Measurements from ENCODE around the gene ORM2.

The ORM2 gene

DNA sequence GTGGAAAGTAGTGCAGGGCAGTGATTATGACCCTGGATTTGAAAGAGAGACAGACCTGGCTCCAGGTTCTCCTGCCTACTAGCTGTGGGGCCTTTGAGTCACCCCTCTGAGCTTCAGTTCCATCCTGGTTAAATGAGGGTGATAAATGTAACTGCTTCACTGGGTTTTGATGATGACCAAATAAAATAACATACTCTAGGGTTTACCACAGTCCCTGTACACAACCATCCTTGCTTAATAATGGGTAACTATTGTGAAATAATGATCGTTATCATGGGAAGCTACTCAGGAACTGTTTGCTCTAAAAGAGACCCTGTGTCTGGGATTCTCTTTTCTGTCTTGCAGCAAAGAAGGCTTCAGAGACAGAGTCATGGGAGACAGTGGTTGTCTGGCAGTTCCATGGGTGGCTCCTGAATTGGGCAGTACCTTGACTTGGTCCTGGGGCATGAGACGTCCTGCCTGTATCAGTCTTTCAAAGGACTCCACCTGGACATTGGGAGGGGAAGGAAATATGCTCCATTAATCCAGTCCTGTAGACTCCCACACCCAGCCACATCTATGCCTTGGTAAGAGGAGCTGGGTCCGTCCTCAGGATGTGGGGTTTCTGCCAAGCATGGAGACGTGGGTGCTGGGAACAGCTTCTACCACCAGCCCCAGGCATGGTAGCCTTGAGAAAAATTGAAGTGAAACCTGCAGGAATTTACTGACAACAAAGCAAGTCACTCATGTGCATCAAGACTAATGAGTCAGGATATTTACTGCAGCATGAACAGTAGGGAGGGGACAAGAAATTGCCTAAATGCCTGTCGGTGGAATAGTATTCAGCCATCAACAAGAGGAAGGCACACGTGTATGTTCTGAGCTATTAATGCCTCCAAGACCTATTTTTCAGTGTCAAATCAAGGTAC lies 34.7 kb downstream of the ORM2 start:
- H3K9me2 ChIP-seq (replicated peaks; ENCODE audit: control insufficient read depth, low read length), result no peaks in the 10 kb centered on the region
- H4K20me1 ChIP-seq (ENCODE audit: control insufficient read depth, insufficient read depth, low read depth, low read length), result no peaks in the 10 kb centered on the region
- peaks cover 64% of the 10 kb centered on the region for H3K4me1 ChIP-seq (ENCODE audit: control insufficient read depth, low read length)
- H3K79me2 ChIP-seq (ENCODE audit: control insufficient read depth, low read length), result peaks cover 69% of the 10 kb centered on the region
- no peaks in the 10 kb centered on the region for H3K9me3 ChIP-seq (ENCODE audit: control insufficient read depth, insufficient read depth, low read length)
- H3K27ac ChIP-seq (ENCODE audit: low read depth, low read length), result peak overlapping the region; percentile 99
- no peaks in the 10 kb centered on the region for H3K27me3 ChIP-seq (ENCODE audit: control insufficient read depth, low read length)
- peak overlapping the region; percentile 59 for H3K4me3 ChIP-seq (ENCODE audit: low read length)
- H3K36me3 ChIP-seq (ENCODE audit: control insufficient read depth, low read length), result peaks cover 90% of the 10 kb centered on the region
- H3F3A ChIP-seq (ENCODE audit: control insufficient read depth, insufficient read depth), result peaks cover 49% of the 10 kb centered on the region
- peak overlapping the region; percentile 91 for H3K4me2 ChIP-seq (ENCODE audit: low read length)
- TF ChIP-seq EZH2phosphoT487 (IDR thresholded peaks at IDR 0.05; ENCODE audit: borderline replicate concordance, low read length) (no peak), CTCF (IDR thresholded peaks at IDR 0.05; ENCODE audit: low read depth, low read length, poor library complexity, severe bottlenecking) (no peak)

- peak overlapping the region; percentile 99 for H3K27ac ChIP-seq (ENCODE audit: low read depth, low read length)
- no peak for TF ChIP-seq EZH2phosphoT487 (IDR thresholded peaks at IDR 0.05; ENCODE audit: borderline replicate concordance, low read length)
- no peak for TF ChIP-seq CTCF (IDR thresholded peaks at IDR 0.05; ENCODE audit: low read depth, low read length, poor library complexity, severe bottlenecking)
Measured at GRCh38 chr9:114365194-114365593, 35.5 kb downstream of the ORM2 start.

GRCh38 chr9:114366334-114367128 lies 36.9 kb downstream of the ORM2 start:
- H3F3A ChIP-seq (ENCODE audit: control insufficient read depth, insufficient read depth), result peaks cover 61% of the 10 kb centered on the region
- H3K9me3 ChIP-seq (ENCODE audit: control insufficient read depth, insufficient read depth, low read length), result no peaks in the 10 kb centered on the region
- no peaks in the 10 kb centered on the region for H4K20me1 ChIP-seq (ENCODE audit: control insufficient read depth, insufficient read depth, low read depth, low read length)
- H3K4me1 ChIP-seq (ENCODE audit: control insufficient read depth, low read length), result peaks cover 85% of the 10 kb centered on the region
- TF ChIP-seq EZH2phosphoT487 (IDR thresholded peaks at IDR 0.05; ENCODE audit: borderline replicate concordance, low read length) (no peak), CTCF (IDR thresholded peaks at IDR 0.05; ENCODE audit: low read depth, low read length, poor library complexity, severe bottlenecking) (no peak)
- peaks cover 72% of the 10 kb centered on the region for H3K79me2 ChIP-seq (ENCODE audit: control insufficient read depth, low read length)
- H3K36me3 ChIP-seq (ENCODE audit: control insufficient read depth, low read length), result peaks cover 90% of the 10 kb centered on the region
- H3K4me3 ChIP-seq (ENCODE audit: low read length), result peak overlapping the region; percentile 67
- H3K27ac ChIP-seq (ENCODE audit: low read depth, low read length), result peak overlapping the region; percentile 99
- peak overlapping the region; percentile 91 for H3K4me2 ChIP-seq (ENCODE audit: low read length)
- no peaks in the 10 kb centered on the region for H3K27me3 ChIP-seq (ENCODE audit: control insufficient read depth, low read length)
- no peaks in the 10 kb centered on the region for H3K9me2 ChIP-seq (replicated peaks; ENCODE audit: control insufficient read depth, low read length)

More at GRCh38 chr9:114365194-114365593, 35.5 kb downstream of the ORM2 start:
- H3F3A ChIP-seq (ENCODE audit: control insufficient read depth, insufficient read depth), result peaks cover 55% of the 10 kb centered on the region
- H4K20me1 ChIP-seq (ENCODE audit: control insufficient read depth, insufficient read depth, low read depth, low read length), result no peaks in the 10 kb centered on the region
- peak overlapping the region; percentile 59 for H3K4me3 ChIP-seq (ENCODE audit: low read length)
- H3K36me3 ChIP-seq (ENCODE audit: control insufficient read depth, low read length), result peaks cover 90% of the 10 kb centered on the region
- H3K79me2 ChIP-seq (ENCODE audit: control insufficient read depth, low read length), result peaks cover 72% of the 10 kb centered on the region
- no peaks in the 10 kb centered on the region for H3K27me3 ChIP-seq (ENCODE audit: control insufficient read depth, low read length)
- peak overlapping the region; percentile 91 for H3K4me2 ChIP-seq (ENCODE audit: low read length)
- no peaks in the 10 kb centered on the region for H3K9me3 ChIP-seq (ENCODE audit: control insufficient read depth, insufficient read depth, low read length)
- H3K9me2 ChIP-seq (replicated peaks; ENCODE audit: control insufficient read depth, low read length), result no peaks in the 10 kb centered on the region
- peaks cover 72% of the 10 kb centered on the region for H3K4me1 ChIP-seq (ENCODE audit: control insufficient read depth, low read length)

Data from DOHH2 (cell line).